ENCODE results near the gene BLTP2.

DNA sequence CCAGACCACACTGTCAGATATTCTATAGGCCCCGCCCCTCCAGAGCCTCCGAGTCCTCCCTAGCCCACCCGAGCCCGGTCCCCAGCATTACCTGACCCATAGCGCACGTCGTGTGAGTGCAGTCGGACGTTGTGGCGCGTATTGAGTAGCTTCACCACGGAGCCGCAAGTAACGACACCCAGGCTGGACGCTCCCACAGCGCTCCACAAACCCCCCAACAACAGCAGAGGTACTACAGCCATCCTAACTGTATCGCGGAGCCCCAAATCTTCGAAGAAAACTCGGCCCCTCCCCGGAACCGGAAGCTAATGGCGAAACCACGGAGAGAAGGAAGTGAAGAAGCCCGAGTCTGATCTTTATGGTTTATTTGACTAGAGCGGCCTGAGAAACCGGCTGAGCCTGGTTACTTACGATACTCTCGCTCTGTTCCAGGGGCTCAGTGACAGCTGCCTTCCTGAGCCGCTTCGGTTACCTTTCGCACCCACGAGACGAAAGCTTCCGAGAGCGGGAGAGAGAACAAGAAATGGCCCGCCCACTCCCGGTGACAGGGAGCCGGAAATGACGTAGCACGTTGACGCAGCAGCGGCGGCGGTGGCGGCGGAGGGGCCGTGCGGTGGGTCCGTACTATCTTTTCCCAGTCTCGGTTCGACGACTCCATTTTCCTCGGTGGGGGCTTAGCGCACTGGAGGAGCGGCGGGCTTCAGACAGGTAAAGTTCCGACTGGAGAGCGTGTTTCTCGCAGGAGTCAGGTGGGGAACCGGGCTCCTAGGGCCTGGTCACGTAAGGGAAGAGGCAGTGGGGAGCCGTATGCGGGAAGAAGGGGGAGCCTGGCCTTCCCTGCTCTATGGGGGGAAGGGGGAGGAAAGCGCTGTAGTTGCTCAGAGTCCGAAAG is 16.9 kb upstream of the BLTP2 start, which contains the start of the genes SDF2 and SUPT6H:
- no peak for TF ChIP-seq EZH2 (IDR thresholded peaks at IDR 0.05; ENCODE audit: borderline replicate concordance, low read length)
- TF ChIP-seq, protein P1, sequence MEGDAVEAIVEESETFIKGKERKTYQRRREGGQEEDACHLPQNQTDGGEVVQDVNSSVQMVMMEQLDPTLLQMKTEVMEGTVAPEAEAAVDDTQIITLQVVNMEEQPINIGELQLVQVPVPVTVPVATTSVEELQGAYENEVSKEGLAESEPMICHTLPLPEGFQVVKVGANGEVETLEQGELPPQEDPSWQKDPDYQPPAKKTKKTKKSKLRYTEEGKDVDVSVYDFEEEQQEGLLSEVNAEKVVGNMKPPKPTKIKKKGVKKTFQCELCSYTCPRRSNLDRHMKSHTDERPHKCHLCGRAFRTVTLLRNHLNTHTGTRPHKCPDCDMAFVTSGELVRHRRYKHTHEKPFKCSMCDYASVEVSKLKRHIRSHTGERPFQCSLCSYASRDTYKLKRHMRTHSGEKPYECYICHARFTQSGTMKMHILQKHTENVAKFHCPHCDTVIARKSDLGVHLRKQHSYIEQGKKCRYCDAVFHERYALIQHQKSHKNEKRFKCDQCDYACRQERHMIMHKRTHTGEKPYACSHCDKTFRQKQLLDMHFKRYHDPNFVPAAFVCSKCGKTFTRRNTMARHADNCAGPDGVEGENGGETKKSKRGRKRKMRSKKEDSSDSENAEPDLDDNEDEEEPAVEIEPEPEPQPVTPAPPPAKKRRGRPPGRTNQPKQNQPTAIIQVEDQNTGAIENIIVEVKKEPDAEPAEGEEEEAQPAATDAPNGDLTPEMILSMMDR (IDR thresholded peaks at IDR 0.05; ENCODE audit: low read length), result no peak
